HCT116 (cell line): ENCODE data around the gene GJB4.
"Not testable (repeated sequence)": the region's sequence is repeated elsewhere in the genome, so short reads cannot be mapped to it uniquely, and the experiment has no call there.

Source experiments
- CEBPB ChIP-seq: IDR thresholded peaks from 2 replicates; pipeline ENCODE4 v1.6.1; 2012; ENCODE audit warnings: low read depth
- CTCF ChIP-seq, 3 experiments: fragments of 200-600 bp in 1 of 3; sonication (generic) in 1 of 3; IDR thresholded peaks in 2 of 3; conservative IDR thresholded peaks in 1 of 3; 2 replicates each; pipeline ENCODE4 v1.5.1; 2012 to 2017; ENCODE audit warnings: low read depth in 2 of 3, low read length in 2 of 3, antibody characterized with exemption in 1 of 3, borderline replicate concordance in 1 of 3, control low read depth in 1 of 3, mild to moderate bottlenecking in 1 of 3, mixed read lengths in 1 of 3, mixed run types in 1 of 3, moderate library complexity in 1 of 3; ENCODE audit not compliant: insufficient read depth in 1 of 3
- EGR1 ChIP-seq: IDR thresholded peaks from 2 replicates; pipeline ENCODE4 v1.6.1; 2012; ENCODE audit warnings: low read depth
- EZH2 ChIP-seq: fragments of 200-600 bp; sonication (generic); IDR thresholded peaks from 2 replicates; pipeline ENCODE4 v1.6.1; 2017; ENCODE audit warnings: antibody characterized with exemption, mixed run types

DNA sequence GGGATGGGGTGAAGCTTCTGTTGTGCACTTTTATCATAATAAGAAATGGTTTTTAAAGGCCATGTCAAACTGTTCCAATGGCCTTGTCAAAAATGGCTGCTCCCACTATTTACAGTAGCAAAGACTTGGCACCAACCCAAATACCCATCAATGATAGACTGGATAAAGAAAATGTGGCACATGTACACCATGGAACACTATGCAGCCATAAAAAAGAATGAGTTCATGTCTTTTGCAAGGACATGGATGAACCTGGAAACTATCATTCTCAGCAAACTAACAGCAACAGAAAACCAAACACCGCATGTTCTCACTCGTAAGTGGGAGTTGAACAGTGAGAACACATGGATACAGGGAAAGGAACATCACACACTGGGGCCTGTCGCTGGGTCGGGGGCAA is 13.6 kb downstream of the GJB4 start:
- not testable (repeated sequence) for TF ChIP-seq CEBPB; EZH2; EGR1; CTCF (IDR thresholded peaks at IDR 0.05 in 2 of 3, conservative IDR thresholded peaks at IDR 0.05 in 1 of 3; ENCODE audit: borderline replicate concordance in 1 of 3, insufficient read depth in 1 of 3, low read depth in 2 of 3, low read length in 2 of 3)
